A673 (cell line): ENCODE measurements around the gene HID1.

ENCODE experiments used
- EZH2 ChIP-seq: fragments of 200-600 bp; sonication (generic); IDR thresholded peaks from 2 replicates; pipeline ENCODE4 v1.6.1; 2017; ENCODE audit warnings: borderline replicate concordance, low read depth, mild to moderate bottlenecking, mixed read lengths, antibody characterized with exemption, low read length; ENCODE audit not compliant: poor library complexity, severe bottlenecking
- TF ChIP-seq, protein P1 (sequence below): fragments of 300-800, 200-600 bp; sonication (generic); conservative IDR thresholded peaks from 2 replicates; pipeline ENCODE4 v1.5.1; 2017; ENCODE audit warnings: low read depth, mild to moderate bottlenecking, antibody characterized with exemption, low read length, moderate library complexity, mixed read lengths

DNA sequence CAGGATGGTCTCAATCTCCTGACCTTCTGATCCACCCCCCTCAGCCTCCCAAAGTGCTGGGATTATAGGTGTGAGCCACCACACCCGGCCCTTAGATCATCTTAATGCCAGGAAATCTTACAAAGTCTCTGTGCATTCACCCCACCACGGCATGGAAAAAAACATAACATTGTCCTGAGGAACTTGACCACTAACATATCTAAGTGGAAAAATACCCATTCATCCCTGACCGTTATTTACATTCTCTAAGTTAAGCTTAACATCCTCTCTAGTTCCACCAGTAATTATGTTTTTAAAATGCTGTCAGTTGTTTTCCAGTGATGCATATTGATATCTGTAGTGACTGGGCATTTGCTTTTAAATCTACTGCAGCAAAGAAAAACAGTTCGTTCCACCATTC lies 3.4 kb upstream of the HID1 start:
- TF ChIP-seq, protein P1, sequence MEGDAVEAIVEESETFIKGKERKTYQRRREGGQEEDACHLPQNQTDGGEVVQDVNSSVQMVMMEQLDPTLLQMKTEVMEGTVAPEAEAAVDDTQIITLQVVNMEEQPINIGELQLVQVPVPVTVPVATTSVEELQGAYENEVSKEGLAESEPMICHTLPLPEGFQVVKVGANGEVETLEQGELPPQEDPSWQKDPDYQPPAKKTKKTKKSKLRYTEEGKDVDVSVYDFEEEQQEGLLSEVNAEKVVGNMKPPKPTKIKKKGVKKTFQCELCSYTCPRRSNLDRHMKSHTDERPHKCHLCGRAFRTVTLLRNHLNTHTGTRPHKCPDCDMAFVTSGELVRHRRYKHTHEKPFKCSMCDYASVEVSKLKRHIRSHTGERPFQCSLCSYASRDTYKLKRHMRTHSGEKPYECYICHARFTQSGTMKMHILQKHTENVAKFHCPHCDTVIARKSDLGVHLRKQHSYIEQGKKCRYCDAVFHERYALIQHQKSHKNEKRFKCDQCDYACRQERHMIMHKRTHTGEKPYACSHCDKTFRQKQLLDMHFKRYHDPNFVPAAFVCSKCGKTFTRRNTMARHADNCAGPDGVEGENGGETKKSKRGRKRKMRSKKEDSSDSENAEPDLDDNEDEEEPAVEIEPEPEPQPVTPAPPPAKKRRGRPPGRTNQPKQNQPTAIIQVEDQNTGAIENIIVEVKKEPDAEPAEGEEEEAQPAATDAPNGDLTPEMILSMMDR: no peak
- no peak for TF ChIP-seq EZH2
